Osteoblast (primary cell): ENCODE data around the gene PLCB4. TPM values are rescaled to one million over a fixed set of nuclear protein-coding genes. Genes with fewer than 3 reads are reported as not detected.

Source experiments
- DNase-seq: peaks from one replicate; pipeline ENCODE4 v3.0.0; 2011; ENCODE audit warnings: low spot score, mixed read lengths; ENCODE audit not compliant: insufficient read length; ENCODE audit errors: missing footprints
- H2AFZ ChIP-seq: 2 replicates; pipeline ENCODE4 v1.6.0; 2011; ENCODE audit warnings: mild to moderate bottlenecking, low read length
- H3K27ac ChIP-seq: 2 replicates; pipeline ENCODE4 v1.5.1; 2011; ENCODE audit warnings: mild to moderate bottlenecking, low read depth, low read length, moderate library complexity
- H3K27me3 ChIP-seq: 2 replicates; pipeline ENCODE4 v1.6.0; 2012; ENCODE audit warnings: mild to moderate bottlenecking, control low read depth, inconsistent platforms, low read length, moderate library complexity; ENCODE audit not compliant: insufficient read depth
- H3K36me3 ChIP-seq: 2 replicates; pipeline ENCODE4 v1.5.1; 2011; ENCODE audit warnings: mild to moderate bottlenecking, low read length, control low read depth, moderate library complexity; ENCODE audit not compliant: insufficient read depth
- H3K4me1 ChIP-seq: 2 replicates; pipeline ENCODE4 v1.5.1; 2011; ENCODE audit warnings: mild to moderate bottlenecking, low read length, control low read depth, moderate library complexity; ENCODE audit not compliant: insufficient read depth
- H3K4me2 ChIP-seq: 2 replicates; pipeline ENCODE4 v1.6.0; 2011; ENCODE audit warnings: mild to moderate bottlenecking, low read length; ENCODE audit not compliant: insufficient read depth
- H3K4me3 ChIP-seq: fragments of 200-600 bp; sonication (generic); 3 replicates; pipeline ENCODE4 v1.5.1; 2012; ENCODE audit warnings: mild to moderate bottlenecking, low read length, inconsistent platforms; ENCODE audit not compliant: insufficient read depth
- H3K79me2 ChIP-seq: 2 replicates; pipeline ENCODE4 v1.6.0; 2012; ENCODE audit warnings: mild to moderate bottlenecking, low read length, control low read depth, inconsistent platforms; ENCODE audit not compliant: insufficient read depth
- H3K9me3 ChIP-seq: 2 replicates; pipeline ENCODE4 v1.5.1; 2011; ENCODE audit warnings: low read depth, low read length, control low read depth
- H4K20me1 ChIP-seq: 2 replicates; pipeline ENCODE4 v1.6.0; 2012; ENCODE audit warnings: mild to moderate bottlenecking, low read length, control low read depth; ENCODE audit not compliant: insufficient read depth
- total RNA-seq: library from RNA; depleted of rRNA; stranded (reverse); fragments of >200 nt; gene quantifications from 2 replicates; pipeline ENCODE4 v1.2.3, GENCODE V29; 2012
- TF ChIP-seq, protein P1 (sequence below): IDR thresholded peaks from 2 replicates; pipeline ENCODE4 v1.5.1; 2011; ENCODE audit warnings: mild to moderate bottlenecking, low read depth, low read length, moderate library complexity; ENCODE audit errors: extremely low read depth

PLCB4 gene
- total RNA-seq, 1 donor: 13.0 TPM

DNA sequence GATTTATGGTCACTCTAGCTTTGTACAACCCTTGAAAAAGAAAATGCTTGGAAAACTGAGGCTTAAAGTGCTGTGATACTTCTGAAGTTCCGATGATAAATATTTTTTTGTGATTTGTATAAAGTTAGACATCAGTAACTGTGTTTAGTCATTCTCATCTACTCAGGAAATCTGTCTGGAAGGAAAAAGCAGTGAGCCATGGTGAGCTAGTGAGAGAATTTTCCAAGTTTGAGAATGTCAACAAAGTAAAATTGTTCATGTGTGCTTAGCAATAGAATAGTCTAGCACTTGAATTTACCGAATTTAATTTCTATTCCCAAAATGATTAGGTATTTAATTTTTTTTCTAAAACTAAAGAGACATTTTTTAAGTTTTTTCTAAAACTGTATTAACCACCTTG is 41.3 kb upstream of the PLCB4 start:
- DNase-seq: no peak
- H3K4me3 ChIP-seq: no peak overlapping the region

DNA sequence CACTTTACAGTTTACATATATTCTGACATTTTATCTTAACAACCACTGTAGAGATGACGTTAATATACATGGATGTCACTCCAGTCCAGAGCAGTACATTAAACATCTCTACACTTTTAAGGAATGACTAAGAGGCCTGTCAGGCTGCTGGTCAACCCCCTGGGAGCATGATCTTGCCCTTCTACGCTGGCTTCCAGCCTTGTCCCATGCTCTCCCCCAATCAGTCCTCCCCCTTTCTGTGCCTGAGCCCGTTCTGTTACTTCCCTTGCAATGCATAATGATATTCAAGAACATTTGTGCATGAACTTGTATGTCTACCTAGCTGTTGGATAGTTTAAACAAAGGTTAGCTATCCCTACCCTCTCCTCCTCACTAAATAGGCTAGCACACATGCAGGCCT is 40.5 kb upstream of the PLCB4 start:
- Histone ChIP-seq H3K36me3 (no peaks in the 10 kb centered on the region), H2AFZ (peak overlapping the region; percentile 9), H3K4me2 (no peak overlapping the region), H3K27ac (peak overlapping the region; percentile 4), H3K27me3 (no peaks in the 10 kb centered on the region), H3K4me3 (no peak overlapping the region), H3K79me2 (no peaks in the 10 kb centered on the region), H3K9me3 (no peaks in the 10 kb centered on the region), H4K20me1 (no peaks in the 10 kb centered on the region), H3K4me1 (peaks cover 23% of the 10 kb centered on the region)
- DNase-seq: peak; percentile 46
- TF ChIP-seq, protein P1, sequence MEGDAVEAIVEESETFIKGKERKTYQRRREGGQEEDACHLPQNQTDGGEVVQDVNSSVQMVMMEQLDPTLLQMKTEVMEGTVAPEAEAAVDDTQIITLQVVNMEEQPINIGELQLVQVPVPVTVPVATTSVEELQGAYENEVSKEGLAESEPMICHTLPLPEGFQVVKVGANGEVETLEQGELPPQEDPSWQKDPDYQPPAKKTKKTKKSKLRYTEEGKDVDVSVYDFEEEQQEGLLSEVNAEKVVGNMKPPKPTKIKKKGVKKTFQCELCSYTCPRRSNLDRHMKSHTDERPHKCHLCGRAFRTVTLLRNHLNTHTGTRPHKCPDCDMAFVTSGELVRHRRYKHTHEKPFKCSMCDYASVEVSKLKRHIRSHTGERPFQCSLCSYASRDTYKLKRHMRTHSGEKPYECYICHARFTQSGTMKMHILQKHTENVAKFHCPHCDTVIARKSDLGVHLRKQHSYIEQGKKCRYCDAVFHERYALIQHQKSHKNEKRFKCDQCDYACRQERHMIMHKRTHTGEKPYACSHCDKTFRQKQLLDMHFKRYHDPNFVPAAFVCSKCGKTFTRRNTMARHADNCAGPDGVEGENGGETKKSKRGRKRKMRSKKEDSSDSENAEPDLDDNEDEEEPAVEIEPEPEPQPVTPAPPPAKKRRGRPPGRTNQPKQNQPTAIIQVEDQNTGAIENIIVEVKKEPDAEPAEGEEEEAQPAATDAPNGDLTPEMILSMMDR: no peak

More for the DNA sequence above, 41.3 kb upstream of the PLCB4 start:
- Histone ChIP-seq H2AFZ (peak overlapping the region; percentile 40), H3K27me3 (no peaks in the 10 kb centered on the region), H3K36me3 (no peaks in the 10 kb centered on the region), H3K4me2 (no peak overlapping the region), H3K79me2 (no peaks in the 10 kb centered on the region), H4K20me1 (no peaks in the 10 kb centered on the region), H3K27ac (peak overlapping the region; percentile 25), H3K9me3 (no peaks in the 10 kb centered on the region), H3K4me1 (peaks cover 23% of the 10 kb centered on the region)
- TF ChIP-seq, protein P1: no peak

DNA sequence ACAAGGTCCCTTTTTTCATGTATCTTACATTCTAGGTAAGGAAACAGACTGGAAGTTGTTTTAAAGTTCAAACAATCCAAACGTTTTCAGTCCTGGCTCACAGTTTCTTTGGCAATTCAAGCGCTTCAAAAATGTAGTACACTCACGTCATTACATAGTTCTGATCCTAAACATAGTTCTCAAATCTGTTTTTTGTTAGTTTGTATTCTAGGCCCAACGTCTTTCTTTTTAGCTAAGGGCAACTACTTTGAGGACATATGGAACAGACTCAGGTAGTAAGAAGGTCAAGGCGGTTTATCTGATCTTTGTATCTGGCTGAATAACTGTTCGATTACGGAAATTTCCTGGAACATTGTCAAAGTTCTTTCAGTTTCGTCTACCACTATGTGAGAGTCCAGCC is 36.9 kb upstream of the PLCB4 start:
- H3K27me3 ChIP-seq: no peaks in the 10 kb centered on the region
- no peaks in the 10 kb centered on the region for H4K20me1 ChIP-seq
- no peak overlapping the region for H3K4me3 ChIP-seq
- TF ChIP-seq, protein P1: no peak
- no peaks in the 10 kb centered on the region for H3K9me3 ChIP-seq
- H3K4me2 ChIP-seq: no peak overlapping the region
- no peak overlapping the region for H2AFZ ChIP-seq
- no peaks in the 10 kb centered on the region for H3K36me3 ChIP-seq
- peaks cover 14% of the 10 kb centered on the region for H3K4me1 ChIP-seq
- H3K27ac ChIP-seq: no peak overlapping the region
- H3K79me2 ChIP-seq: no peaks in the 10 kb centered on the region
- no peak for DNase-seq

DNA sequence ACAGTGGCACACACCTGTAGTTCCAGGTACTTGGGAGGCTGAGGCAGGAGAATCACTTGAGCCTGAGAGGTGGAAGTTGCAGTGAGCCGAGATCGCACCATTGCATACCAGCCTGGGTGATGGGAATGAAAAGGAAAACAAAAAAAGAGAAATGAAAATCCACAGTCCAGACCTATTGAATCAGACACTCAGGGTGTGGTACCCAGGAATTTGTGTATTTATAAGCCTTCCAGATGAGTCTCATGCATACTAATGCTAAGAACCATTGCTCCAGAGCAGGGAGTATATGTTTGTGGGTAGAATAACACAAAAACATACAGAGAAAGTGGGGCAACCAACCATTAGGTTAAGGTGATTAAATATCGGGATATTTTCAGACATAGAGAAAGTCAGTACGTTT is 36.1 kb upstream of the PLCB4 start:
- H3K27me3 ChIP-seq: no peaks in the 10 kb centered on the region
- H3K4me3 ChIP-seq: no peak overlapping the region
- H3K36me3 ChIP-seq: no peaks in the 10 kb centered on the region
- no peak overlapping the region for H2AFZ ChIP-seq
- peak; percentile 55 for DNase-seq
- H3K9me3 ChIP-seq: no peaks in the 10 kb centered on the region
- peaks cover 10% of the 10 kb centered on the region for H3K4me1 ChIP-seq
- H3K27ac ChIP-seq: no peak overlapping the region
- no peaks in the 10 kb centered on the region for H4K20me1 ChIP-seq
- no peaks in the 10 kb centered on the region for H3K79me2 ChIP-seq
- TF ChIP-seq, protein P1: no peak
- no peak overlapping the region for H3K4me2 ChIP-seq
